Stimulated activated CD8-positive, alpha-beta memory T cell treated with anti-CD3 and anti-CD28 coated beads, Interleukin-4, amount 100 ng/mL, for 1 hour (primary cell): Measurements from ENCODE around the gene RFPL4A.

ENCODE experiments used
- DNase-seq, 2 donors: peaks; one replicate each; pipeline ENCODE4 v3.0.0-alpha.2; 2020; ENCODE audit warnings: low read depth in 2 of 2, low spot score in 1 of 2

The RFPL4A gene

DNA sequence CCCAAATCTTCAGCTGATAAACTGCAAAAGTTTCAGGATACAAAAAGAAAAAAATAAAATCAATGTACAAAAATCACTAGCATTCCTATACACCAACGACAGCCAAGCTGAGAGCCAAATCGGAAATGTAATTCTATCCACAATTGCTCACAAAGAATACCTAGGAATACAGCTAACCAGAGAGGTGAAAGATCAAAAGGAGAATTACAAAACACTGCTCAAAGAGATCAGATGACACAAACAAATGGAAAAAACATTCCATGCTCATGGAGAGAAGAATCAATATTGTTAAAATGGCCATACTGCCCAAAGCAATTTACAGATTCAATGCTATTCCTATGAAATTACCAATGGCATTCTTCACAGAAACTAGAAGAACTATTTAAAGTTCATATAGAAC is 43.4 kb downstream of the RFPL4A start:
- DNase-seq = no peak

DNA sequence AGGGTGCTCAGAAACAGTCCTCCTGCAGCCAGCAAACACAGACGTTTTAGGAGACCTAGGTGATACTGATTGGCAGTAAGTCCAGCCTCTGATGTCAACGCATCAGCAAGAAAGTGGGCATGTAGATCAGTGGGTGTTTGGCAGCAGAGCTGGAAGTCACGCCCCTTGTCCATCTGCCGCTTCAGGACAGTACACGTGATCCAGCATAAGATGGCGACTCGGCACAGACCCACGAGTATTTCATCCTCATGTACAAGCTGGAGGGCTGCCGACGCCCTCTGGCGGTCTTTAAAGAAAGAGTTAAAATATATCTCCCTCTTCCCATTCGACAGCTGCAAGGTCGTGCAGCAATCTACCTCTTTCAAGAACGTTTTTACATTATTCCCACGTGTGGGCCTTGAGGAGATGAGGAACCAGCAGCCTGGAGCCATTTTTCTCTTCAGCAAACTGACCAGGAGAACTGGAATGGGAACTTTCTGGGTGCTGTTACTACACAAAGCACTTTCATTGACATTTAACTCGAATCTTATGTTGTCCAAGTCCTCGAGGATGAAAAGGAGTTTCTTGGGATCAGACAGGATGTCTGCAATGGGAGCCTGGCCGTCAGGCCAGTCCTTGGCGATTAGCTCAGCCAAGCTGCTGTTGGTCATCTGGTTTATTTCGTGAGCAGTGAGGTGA is 50.6 kb downstream of the RFPL4A start:
- no peak for DNase-seq

DNA sequence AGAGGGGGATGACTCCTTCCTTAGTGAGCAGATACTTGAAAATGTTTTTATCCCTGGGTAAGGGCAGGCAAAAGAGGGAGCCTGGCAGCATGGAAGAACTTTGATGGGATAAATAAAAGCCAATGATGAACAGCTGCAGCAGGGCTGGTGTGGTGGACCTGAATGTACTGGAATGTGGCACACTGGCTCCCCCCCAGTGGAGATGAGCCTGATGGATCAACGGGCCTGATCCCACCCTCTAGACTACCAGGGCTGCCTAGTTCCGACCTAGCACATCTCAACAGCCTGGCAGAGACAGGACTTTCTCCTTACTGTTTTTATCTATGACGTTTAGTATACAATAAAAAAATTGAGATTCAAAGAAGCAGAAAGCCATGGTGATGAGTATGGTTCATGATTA is 52.4 kb downstream of the RFPL4A start:
- DNase-seq = no peak

DNA sequence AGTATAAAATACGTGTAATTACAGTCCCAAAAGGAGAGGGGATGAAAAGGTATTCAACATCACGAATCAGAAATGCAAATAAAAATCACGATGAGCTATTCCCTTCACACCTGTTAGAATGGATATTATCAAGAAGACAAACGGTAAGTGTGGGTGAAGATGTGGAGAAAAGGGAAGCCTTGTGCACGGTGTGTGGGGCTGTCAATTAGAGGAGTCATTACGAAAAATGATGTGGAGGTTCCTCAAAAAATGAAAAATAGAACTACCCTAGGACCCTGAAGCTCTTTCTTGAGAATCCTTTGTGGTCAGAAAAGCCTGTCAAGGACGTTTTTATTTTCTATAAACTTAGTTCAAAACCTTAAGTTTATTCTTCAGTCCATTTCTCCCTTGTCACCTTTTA is 53.6 kb downstream of the RFPL4A start:
- no peak for DNase-seq
